ENCODE data around the gene NUF2.

DNA sequence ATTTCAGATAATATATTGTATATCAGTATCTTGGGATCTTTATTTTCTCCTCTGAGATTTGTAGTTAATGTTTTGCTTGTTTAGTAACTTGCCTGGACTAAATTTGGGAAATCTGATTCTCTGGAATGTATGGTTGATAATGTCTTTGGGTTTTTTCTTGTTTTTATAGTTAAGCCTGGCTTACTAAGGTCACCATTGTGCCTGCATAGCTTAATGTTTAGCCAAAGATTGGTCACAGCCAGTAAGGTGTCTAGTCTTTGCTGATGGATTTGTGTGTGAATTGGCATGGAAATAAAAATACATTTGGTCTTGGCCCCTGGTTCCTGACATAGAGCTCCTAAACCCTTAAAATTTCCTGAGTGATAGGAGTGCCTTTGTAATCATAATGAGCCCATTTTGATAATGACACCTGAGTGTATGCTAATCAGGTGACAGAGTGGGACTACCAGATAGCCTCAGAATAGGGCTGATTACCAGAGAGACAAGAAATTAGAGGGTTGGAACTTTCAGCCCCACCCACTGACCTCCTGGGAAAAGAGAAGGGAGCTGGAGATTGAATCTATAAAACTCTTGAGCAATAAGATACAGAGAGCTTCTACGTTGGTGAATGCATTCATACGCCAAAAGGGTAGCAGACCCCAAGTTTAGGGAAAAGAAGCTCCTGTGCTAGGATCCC is 47.9 kb upstream of the NUF2 start:
- TF ChIP-seq, protein P1, sequence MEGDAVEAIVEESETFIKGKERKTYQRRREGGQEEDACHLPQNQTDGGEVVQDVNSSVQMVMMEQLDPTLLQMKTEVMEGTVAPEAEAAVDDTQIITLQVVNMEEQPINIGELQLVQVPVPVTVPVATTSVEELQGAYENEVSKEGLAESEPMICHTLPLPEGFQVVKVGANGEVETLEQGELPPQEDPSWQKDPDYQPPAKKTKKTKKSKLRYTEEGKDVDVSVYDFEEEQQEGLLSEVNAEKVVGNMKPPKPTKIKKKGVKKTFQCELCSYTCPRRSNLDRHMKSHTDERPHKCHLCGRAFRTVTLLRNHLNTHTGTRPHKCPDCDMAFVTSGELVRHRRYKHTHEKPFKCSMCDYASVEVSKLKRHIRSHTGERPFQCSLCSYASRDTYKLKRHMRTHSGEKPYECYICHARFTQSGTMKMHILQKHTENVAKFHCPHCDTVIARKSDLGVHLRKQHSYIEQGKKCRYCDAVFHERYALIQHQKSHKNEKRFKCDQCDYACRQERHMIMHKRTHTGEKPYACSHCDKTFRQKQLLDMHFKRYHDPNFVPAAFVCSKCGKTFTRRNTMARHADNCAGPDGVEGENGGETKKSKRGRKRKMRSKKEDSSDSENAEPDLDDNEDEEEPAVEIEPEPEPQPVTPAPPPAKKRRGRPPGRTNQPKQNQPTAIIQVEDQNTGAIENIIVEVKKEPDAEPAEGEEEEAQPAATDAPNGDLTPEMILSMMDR (IDR thresholded peaks at IDR 0.05) = no peak
- TF ChIP-seq POLR2A (IDR thresholded peaks at IDR 0.05) = no peak
